NCI-H1417 treated with DMSO at 0.1 percent for 48 hours (cell line): ENCODE data around the gene S1PR4.

ENCODE experiments used
- DNase-seq: peaks from one replicate; lab custom pipeline; 2025; lab: John Stamatoyannopoulos, UW

Gene S1PR4

GRCh38 chr19:3224346-3225168, 46.0 kb downstream of the S1PR4 start, which contains the start of gene CELF5:
CELF5 (plus strand) TSS chr19:3224661; CDS start chr19:3224740, 79 bp downstream.
- no peak for DNase-seq

GRCh38 chr19:3225169-3225485, 46.6 kb downstream of the S1PR4 start:
- no peak for DNase-seq

DNA sequence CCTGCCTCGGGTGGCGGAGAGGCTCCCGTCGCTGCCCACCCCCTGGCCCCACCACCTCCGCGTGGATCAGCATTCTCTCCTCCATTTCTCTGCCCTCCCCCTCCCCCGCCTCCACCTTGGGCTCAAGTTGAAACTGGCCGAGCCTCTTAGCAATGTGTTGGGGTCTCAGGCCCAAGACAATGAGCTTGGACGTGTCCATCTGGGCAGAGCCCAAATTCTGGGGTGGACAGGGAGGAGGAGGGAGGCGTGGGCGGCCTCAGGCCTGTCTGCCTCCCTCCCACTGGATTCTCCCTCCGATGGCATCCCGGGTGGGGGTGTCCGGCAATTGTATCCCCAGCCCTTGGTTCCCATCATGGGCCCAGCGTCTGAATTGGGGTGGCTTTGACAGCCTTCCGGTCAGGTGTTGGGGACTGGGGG, 47.1 kb downstream of the S1PR4 start:
- DNase-seq: no peak

GRCh38 chr19:3227054-3227626, 48.6 kb downstream of the S1PR4 start:
- DNase-seq: no peak

DNA sequence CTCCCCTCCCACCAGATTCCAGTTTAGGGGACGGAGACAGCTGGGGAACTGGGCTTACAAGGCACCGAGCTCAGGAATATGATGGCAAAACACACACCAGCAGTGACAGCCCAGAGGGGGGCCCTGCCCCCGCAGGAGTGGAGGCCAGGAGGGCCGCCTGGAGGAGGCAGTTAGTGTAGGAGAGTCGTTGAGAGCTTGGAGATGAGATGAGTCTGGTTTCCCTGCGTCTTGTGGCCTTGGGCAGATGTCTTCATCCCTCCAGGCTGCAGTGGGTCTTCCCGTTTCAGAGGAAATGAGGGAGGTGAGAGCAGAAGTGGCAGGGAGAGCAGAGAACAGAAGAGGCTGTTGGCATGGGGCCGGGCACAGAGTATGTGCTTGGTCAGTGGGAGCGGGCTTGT, 50.8 kb downstream of the S1PR4 start:
- no peak for DNase-seq
